HL-60 (cell line): ENCODE data around the gene TMPRSS13.
"Not testable (repeated sequence)": the region's sequence is repeated elsewhere in the genome, so short reads cannot be mapped to it uniquely, and the experiment has no call there.

ENCODE experiments used
- GABPA ChIP-seq: IDR thresholded peaks from 2 replicates; pipeline ENCODE4 v1.6.1; 2012; ENCODE audit warnings: low read depth
- POLR2AphosphoS5 ChIP-seq: IDR thresholded peaks from 2 replicates; pipeline ENCODE4 v1.6.1; 2012; ENCODE audit warnings: low read depth
- TF ChIP-seq, protein P1 (sequence below): IDR thresholded peaks from 2 replicates; pipeline ENCODE4 v1.6.1; 2012; ENCODE audit warnings: low read depth; ENCODE audit not compliant: insufficient replicate concordance
- TF ChIP-seq, protein P2 (sequence below): IDR thresholded peaks from one replicate; pipeline ENCODE4 v1.5.1; 2011; ENCODE audit warnings: low read length, control low read depth, inconsistent platforms; ENCODE audit not compliant: insufficient read depth

DNA sequence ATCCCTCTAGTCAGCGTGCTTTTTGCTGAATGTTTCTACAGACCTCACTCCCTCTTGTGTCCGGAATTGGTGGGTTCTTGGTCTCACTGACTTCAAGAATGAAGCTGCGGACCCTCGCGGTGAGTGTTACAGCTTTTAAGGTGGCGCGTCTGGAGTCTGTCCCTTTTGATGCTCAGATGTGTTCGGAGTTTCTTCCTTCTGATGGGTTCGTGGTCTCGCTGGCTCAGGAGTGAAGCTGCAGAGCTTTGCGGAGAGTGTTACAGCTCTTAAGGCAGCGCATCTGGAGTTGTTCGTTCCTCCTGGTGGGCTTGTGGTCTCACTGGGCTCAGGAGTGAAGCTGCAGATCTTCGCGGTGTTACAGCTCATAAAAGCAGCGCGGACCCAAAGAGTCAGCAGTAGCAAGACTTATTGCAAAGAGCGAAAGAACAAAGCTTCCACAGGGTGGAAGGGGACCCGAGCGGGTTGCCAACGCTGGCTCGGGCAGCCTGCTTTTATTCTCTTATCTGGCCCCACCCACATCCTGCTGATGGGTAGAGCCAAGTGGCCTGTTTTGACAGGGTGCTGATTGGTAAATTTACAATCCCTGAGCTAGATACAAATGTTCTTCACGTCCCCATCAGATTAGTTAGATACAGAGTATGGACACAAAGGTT is 48.5 kb upstream of the TMPRSS13 start:
- TF ChIP-seq, protein P1, sequence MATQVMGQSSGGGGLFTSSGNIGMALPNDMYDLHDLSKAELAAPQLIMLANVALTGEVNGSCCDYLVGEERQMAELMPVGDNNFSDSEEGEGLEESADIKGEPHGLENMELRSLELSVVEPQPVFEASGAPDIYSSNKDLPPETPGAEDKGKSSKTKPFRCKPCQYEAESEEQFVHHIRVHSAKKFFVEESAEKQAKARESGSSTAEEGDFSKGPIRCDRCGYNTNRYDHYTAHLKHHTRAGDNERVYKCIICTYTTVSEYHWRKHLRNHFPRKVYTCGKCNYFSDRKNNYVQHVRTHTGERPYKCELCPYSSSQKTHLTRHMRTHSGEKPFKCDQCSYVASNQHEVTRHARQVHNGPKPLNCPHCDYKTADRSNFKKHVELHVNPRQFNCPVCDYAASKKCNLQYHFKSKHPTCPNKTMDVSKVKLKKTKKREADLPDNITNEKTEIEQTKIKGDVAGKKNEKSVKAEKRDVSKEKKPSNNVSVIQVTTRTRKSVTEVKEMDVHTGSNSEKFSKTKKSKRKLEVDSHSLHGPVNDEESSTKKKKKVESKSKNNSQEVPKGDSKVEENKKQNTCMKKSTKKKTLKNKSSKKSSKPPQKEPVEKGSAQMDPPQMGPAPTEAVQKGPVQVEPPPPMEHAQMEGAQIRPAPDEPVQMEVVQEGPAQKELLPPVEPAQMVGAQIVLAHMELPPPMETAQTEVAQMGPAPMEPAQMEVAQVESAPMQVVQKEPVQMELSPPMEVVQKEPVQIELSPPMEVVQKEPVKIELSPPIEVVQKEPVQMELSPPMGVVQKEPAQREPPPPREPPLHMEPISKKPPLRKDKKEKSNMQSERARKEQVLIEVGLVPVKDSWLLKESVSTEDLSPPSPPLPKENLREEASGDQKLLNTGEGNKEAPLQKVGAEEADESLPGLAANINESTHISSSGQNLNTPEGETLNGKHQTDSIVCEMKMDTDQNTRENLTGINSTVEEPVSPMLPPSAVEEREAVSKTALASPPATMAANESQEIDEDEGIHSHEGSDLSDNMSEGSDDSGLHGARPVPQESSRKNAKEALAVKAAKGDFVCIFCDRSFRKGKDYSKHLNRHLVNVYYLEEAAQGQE = not testable (repeated sequence)
- TF ChIP-seq GABPA, POLR2AphosphoS5: not testable (repeated sequence)
- TF ChIP-seq, protein P2, sequence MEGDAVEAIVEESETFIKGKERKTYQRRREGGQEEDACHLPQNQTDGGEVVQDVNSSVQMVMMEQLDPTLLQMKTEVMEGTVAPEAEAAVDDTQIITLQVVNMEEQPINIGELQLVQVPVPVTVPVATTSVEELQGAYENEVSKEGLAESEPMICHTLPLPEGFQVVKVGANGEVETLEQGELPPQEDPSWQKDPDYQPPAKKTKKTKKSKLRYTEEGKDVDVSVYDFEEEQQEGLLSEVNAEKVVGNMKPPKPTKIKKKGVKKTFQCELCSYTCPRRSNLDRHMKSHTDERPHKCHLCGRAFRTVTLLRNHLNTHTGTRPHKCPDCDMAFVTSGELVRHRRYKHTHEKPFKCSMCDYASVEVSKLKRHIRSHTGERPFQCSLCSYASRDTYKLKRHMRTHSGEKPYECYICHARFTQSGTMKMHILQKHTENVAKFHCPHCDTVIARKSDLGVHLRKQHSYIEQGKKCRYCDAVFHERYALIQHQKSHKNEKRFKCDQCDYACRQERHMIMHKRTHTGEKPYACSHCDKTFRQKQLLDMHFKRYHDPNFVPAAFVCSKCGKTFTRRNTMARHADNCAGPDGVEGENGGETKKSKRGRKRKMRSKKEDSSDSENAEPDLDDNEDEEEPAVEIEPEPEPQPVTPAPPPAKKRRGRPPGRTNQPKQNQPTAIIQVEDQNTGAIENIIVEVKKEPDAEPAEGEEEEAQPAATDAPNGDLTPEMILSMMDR = not testable (repeated sequence)
